SW 1271 (cell line): ENCODE data around the gene MBLAC1.

Experiments
- DNase-seq, 2 experiments: peaks; one replicate each; lab custom pipeline; 2025; lab: John Stamatoyannopoulos, UW

The MBLAC1 gene

DNA sequence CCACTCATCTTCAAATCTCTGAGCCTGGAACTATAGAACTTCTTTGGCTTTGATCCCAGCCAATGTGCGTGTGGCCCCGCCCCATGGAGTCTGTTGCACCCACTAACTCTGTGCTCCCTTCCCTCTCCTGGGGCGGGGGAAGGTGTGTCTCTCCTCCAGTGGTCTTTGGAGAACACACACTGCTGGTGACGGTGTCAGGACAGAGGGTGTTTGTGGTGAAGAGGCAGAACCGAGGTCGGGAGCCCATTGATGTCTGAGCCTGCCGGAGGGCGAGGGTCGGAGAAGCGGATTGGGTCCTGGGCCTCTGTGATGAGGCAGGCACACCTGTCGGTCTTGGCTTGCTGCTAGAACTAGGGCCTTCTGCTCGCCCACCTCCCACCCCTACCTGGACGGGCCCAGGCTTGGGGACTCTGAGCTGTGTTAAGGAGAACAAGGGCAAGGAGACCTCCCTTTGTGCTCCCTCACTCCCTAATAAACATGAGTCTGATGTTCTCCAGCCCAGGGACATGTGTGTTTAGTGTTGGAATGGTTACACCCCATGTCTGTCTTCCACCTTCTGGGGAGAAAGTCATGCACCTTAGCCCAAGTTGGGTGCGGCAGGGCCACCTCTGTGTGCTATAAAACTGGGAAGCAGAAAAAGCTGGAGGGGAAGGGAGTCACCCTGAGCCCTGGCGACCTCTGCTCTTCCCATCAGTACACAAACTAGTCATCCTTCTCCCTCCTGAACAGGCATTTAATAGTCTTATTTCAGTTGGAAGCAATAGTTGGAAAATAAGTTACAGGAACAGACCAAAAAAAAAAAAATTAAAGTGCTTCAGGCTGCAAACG is 27.2 kb downstream of the MBLAC1 start:
- no peak for DNase-seq

DNA sequence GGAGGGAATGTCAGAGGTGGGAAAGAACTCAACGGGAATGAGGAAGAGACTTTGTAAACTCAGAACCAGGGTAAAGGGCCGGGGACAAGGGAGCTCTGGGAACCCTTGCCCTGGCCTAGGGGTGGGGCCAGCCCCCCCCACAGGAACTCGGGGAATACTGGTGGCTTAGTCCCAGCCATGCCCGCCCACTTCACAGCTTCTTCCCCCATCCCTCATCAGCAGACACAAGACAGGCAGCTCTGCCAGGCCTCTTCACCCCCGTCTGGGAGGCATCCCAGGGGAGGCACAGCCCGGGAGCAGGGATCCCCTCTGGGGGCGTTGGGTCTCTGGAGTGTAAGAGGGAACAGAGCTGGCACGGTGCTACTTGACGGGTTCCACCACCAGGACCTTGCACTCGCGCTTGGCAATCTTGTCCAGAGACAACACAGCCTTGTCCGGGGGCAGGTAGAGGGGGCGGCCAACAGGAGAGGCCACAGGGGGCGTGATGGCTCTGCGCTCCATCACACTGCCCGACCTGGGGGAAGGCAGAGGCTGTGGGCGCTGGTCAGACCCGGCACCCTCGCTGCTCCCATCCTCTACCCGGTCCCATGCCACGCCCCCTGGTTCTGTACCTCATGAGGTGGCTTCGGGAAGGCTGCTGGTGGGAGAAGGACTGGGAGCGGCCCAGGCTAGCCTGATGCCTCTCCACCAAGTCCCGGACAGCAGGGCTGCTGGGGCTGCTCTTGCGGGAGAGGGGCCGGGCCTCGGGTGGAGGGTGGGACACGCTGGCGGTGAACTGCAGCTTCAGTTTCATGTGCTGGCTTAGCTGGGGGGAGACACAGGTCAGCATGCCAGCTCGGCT is 28.1 kb downstream of the MBLAC1 start:
- no peak for DNase-seq

DNA sequence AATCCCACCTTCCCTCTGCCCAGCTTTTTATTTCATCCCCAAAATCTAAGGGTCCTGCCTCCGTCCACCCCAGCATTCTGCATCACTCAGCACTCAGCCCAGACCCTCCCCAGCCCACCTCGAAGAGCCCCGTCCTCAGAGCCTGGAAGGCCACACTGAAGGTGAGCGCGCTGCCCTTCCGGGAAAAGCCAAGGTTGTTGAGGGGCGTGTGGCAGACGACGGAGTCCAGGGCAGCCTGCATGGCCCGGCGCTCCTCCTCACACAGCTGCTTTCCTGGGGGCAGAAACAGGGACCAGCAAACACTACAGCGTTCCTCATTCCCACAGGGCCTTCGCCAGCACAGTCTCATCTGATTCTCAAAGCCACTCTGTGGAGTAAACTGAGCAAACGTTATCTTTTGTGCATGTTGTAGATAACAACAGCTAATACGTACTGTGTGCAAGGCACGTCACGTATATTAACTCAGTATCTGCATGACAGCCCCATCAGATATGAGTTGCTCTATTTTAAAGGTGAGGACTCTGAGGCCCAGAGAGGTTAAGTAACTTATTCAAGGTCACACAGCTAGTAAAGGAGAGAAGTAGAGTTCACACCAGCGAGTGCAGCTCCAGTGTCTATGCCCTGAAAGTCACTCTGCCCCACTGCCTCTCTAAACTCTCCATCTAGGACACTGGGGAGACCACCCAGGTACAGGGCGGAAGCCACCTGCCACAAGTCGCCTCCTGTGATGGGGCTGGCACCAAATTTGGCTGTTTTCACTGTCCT is 29.0 kb downstream of the MBLAC1 start:
- no peak for DNase-seq

DNA sequence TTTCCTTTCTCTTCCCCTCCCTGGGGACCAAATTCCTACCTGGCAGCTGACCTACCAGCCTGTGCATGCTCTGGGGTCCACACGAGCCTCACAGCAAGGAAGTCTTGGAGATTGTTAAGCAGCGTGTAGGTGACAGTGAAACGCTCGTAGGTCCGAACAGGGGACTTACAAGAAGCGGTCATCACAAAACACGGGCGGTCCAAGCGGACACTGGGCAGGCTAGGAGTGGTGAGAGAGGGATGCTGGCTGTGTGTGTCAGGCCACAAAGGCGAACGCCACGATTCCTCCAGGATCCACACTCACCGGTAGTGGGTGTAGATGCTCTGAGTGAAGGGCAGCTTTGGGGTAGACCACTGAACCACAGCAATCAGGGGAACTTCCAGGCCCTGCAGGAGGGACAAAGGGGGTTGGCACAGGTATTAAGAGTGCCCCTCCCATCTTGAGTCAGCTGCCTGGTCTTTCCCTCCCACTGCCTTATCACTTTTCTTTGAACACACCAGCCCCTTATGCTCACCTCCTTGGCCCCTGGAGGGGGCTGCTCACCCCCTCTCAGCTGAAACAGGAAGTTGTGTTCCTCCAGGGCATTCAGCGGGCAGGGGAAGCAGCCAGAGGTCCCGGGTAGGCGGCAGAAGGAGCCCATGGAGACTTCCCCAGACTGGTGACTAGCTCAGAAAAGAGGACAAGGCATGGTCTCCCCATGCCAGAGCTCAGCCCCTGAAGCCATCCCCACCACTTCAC is 29.7 kb downstream of the MBLAC1 start:
- no peak for DNase-seq

DNA sequence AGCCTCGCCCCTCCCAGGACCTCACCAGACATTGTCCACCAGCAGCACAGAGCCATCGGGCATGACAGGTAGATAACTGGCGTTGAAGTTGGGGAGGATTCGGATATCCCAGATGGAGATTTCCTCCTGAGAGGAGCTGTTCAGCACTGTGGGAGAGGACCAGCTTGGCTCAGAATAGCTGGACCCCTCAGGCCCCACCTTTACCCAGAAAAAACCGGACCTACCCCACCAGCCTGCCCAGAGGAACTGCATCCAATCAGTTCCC is 30.2 kb downstream of the MBLAC1 start:
- DNase-seq: no peak

DNA sequence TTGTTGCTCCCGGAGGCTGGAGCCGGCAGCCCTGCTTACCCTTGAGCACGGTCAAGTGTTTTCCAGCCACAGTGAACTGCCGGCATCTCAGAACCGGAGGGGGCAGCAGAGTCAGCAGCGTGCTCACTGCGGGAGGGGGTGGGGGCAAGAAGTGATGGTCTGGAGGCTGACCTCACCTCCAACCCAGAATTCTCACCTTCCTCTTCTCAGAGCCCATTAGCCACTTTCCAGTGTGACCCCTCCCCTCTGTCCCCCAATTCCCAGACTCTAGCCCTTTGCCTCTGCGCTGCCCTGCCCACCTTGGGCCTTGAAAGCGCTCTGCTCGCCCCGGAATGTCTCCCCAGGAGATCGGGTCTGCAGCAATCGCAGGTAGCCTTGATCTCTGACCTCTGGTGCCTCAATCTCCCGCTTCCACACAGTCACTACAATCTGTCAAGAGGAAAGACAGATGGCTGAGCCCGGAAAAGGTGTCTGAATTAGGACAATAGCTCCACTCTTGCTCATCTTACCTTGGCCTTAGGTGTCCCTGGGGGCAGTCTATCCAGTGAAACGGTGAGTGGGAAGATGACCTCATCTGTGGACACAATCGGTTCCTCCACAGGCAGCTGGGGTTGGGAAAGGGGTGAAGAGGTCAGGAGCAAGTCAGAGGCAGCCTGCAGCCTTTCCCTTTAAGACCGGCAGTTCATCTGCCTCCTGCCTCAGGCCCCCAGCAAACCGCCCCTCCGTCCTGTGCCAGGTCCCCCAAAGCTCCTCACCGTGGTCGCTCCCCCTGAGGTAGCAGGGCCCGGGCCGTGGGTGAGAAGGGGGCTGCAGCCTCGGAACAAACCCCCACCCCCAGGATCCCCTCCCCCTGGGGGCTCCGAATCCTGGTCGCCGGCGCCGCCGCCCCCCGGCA is 30.8 kb downstream of the MBLAC1 start:
- DNase-seq: peak in 1 of 2 experiments; percentile 30

DNA sequence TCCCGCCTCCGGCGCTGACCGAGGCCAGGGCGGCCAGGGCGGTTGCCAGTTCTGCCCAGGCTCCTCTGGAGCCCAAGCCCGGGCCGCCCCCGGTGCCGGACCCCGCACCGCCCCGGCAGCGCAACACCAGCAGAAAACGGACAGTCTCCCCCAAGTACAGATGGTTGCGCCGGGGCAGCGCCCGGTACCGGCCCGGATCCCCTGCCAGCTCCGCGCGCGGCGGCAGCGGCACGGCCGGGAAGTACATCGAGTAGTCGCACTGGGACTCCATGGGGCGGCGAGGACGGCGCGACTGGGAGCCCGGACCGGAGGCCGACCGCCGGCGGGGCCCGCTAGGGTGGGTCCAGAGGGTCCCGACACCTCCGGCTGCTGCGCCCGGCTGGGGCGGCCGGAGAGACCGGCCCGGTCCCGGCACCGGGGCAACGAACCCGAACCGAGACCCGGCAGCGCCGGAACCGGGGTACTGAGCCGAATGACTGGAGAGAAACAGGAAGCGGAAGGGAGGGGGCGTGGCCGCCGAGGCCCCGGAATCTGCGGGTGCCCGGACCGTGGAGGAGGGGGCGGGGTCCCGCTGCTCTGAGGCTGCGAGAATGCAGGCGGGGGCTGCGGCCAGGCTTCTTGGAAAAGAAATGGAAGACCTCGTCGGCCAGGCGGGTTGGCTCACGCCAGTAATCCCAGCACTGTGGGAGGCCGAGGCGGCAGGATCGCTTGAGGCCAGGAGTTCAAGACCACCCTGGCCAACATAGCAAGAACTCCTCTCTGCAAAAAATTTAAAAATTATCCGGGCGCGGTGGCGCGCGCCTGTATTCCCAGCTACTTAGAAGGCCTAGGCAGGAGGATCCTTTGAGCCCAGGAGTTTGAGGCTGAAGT is 31.7 kb downstream of the MBLAC1 start, which contains the start of gene TRAPPC14:
Gene TRAPPC14 (minus strand): TSS at position 495 of the 870 bp plus-strand sequence. CDS start 224 bp downstream, at position 271.
- DNase-seq: peak in 1 of 2 experiments; percentile 79

DNA sequence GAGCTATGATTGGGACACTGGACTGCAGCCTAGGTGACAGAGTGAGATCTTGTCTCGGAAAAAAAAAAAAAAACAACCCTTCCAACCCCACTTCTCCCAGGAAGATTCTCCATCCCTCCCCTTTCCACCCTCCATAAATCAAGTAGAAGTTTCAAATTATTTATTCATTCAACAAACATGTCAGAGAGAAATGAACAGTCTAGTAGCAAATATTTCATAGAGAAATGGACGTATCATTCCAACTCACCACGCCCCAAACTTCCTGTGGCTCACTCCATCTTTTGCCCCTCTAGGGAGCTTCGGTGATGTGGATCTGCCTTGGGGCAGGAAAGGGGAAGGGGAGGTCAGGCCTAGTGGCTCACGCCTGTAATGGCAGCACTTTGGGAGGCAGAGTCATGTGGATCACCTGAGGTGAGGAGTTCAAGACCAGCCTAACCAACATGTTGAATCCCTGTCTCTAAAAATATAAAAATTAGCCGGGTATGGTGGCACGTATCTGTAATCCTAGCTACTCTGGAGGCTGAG is 32.4 kb downstream of the MBLAC1 start:
- DNase-seq: no peak

DNA sequence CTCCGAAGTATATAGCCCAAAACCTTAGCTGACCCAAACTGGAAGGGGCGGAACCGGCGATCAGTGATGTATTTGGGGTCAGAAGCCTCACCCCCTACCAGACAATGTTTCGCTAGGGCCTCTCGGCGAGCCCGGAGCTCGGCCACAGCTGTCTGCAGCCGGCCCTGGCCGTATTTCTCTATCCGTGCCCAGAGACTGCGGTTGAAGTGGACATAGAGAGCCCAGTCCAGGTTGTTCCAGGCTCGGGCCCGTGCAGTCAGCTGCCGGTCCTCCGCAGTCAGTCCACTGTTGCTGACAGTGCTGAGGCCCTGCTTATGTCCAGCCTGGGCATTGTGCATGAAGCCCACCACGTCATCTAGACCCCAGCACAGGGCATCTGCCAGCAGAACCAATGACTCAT is 33.3 kb downstream of the MBLAC1 start:
- DNase-seq: no peak

DNA sequence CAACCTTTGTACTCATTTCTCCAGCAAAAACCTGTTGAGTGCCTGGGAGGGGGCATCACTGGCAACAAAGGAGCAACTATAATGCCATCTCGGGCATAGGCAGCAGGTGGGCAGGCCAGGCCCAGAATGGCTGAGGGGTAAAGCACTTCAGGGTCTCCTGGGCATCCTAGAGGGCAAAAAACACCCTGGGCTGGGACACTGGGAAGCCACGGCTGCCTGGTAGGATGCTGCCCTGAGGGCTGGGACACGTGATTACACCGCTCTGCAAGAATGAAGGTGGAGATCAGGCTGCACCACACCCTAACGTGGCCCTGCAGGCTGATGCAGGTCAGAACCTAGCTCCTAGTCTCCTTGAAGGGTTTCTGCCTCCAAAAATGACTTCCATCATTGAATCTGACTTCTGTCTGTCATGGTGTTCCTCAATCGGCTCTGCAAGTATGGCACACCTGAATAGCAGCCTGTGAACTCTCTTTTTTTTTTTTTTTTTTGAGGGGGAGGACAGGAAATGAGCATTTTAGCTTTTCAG is 36.3 kb downstream of the MBLAC1 start:
- DNase-seq: no peak

DNA sequence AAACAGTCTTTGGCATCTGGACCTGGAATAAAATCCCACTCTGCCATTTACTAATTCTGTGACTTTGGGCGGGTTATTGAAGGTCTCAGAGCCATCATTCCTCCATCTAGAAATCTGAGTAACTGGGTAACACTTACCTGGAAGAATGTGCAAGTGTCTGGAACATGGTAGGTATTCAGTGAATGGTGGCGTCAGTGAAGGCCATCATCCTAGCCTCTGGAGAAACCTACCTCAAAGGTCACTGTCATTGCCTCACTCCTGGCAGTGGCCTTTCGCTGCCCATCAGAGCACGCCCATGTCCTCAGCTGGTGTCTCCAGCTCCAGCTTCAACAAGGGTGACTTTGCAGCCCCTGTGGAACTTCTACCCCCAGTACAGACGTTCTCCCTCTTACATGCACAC is 37.1 kb downstream of the MBLAC1 start:
- no peak for DNase-seq

DNA sequence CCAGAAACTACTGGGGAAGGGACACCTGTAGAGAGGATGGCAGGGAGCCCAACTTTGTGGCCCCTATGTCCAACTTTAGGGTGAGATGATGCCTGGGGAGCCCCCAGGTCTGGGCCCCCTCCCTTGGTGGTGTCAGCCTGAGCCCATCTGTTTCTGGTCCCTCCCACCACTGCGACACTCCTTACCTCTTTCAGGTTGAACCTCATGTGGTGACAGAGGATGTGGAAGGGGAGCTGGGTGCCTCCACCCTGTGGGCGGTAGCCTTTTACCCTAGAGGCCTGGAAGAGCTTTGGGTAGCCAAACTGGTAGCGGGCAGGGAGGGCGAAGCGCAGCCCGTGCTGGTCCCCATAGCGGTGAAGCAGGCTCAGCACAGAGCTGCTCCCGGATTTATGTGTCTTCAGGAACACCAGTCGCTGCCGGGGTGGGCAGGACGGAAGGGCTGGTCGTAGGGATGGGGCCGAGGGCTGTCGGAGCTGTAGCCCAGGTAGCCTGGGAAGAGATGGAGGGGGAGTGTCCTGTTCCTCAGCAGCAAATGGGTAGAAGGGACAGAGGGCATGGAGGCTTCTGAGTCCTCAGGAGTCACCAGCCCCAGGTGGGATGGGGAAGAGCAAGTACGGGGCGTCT is 39.7 kb downstream of the MBLAC1 start:
- no peak for DNase-seq

DNA sequence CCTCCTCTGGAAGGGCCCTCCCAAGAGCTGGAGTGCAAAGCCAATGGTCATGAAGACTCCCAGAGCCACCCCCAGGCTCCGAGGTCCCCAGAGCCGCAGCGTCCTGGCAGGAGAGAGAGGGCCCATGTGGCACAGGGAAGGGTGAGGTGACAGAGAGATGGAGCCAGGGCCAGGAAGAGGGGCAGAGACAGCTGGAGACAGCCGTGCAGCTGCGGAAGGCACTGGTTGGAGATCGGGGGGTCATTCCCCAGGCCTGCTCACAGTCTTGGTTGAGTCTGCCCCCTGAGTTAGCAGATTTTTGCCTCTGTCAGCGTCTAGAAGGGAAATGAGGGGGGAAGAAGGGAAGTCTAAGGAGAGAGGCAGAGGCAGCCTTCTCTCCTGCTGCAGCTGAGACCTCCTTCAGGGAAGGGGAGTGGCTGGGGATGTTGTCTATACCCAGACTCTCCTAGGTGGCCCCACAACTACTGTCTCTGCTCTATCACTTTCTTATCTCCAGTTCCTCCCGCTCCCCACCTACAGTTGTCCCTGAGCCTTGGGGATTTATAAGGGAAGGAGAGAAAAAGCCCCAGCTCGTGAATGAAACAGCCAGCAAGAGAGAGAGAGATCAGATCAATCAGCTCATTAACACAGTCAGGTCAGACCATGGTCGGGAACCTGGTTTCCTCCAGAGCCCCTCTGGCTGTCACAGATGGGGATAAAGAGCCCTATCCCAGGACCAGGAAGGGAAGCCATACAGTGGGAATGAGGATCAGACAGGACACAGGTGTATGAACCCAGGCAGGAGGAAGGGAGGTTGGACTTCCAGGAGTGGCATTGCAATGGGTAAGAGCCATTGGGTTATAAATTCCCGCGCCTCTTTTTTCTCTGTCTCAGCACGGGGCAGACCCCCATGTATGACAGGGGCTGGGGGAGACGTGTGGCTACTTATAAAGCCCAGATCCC is 40.5 kb downstream of the MBLAC1 start:
- no peak for DNase-seq

DNA sequence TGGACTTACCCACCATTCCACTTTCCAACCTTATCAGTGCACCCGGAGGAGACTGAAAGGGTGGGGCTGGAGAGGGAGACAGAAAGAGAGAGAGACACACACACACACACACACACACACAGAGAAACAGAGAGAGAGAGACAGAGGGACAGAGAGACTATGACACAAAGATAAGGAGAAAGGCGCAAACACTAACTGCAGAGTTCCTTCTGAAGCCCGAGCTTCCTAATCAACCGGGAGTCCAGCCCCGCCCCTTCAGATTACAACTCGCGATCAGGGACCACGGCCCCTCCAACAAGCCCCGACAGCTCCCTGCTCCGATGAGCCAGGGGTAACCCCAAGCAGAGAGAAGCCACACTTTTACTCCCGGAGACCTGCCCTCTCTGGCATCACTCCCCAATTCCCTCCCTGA is 41.2 kb downstream of the MBLAC1 start:
- no peak for DNase-seq

DNA sequence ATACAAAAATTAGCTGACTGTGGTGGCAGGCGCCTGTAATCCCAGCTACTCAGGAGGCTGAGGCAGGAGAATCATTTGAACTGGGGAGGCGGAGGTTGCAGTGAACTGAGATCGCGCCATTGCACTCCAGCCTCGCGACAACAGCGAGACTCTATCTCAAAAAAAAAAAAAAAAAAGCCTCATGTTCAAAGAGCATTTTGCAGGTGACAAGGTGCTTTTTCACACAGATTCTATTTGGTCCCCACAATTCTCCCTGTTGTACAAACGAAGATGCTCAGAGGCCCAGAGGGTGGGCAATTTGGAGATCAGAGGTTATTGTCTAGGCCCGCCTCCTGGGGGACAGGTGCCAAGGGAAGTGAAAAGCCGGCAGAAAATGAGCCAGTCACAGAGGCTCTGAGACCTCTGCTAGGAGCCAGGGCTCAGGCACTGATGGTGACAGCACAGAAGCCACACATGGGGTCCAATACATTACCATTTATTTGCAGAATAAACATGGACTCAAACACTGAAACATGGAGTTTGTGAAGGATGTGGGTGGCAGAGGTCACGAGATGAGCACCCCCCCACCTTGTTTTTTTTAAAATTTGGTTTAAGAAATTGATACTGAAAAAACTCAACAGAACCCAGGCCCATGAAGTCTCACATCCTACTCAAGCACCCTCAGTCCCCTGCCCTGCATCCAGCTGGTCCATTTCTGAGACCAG is 42.5 kb downstream of the MBLAC1 start:
- no peak for DNase-seq

DNA sequence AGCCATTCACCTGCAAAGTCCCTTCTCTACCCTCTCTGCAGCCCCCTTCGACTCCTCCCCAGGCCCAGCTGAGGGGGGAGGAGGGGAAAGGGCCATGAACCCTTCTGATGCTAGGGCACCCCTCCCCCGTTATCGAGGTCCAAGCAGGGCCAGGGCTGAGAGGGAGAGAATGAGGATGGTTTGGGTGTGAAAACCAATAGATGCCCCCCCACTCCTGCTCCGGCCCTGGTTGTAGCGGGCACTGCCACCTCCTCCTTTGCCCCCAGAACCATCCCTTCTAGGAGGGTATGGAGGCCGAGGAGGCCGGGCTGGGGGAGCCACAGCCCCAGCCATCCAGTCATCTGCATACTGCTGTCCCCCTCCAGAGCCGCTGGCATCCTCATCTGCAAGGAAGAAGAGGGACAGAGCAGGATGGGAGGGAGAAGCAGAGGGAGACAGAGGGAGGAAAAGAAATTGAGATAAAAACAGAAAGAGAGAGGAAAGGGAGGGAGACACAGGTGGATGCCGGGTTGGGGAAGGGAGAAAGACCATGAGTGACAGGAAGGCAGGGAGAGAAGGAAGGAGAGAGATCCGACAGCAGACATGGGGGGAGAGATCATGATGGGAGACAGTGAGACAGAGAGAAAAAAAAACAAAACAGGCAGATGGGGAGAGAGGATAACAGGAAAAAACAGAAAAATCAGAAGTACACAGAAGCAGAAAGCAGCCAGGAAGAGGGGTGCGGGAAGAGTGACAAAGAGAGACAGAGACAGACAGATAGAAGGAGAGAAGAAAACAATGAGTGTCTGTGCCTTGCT is 43.5 kb downstream of the MBLAC1 start:
- DNase-seq: no peak
